ENCODE measurements around the gene LCA5.

LCA5 gene

DNA sequence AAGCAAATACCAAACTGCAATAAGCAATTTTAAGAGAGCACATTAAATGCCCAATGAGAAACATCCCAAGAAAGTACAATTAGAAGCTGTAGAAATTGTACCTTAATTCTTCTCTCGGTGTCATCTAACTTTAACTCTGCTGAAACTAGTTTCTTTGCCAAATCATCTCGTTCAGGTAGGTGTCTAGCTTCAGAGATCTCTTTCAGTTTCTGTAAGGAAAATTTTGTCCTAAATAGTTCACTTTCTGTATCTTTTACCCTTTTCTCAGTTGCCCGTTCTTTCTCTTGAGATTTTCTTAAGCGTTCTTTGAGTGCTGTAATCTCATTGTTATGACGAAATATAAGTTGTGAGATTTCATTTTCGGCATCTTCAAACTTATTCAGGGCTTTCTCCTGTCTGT is 24.1 kb downstream of the LCA5 start:
- no peak for TF ChIP-seq POLR2AphosphoS5 (IDR thresholded peaks at IDR 0.05; ENCODE audit: low read depth, low read length)
- TF ChIP-seq TAF1 (IDR thresholded peaks at IDR 0.05; ENCODE audit: borderline replicate concordance, insufficient read depth, low read length) = no peak
- TF ChIP-seq SIN3A (IDR thresholded peaks at IDR 0.05; ENCODE audit: borderline replicate concordance, insufficient read depth, low read length) = no peak
- no peak for TF ChIP-seq FOXP2 (optimal IDR thresholded peaks at IDR 0.05; ENCODE audit: borderline replicate concordance, extremely low read depth, extremely low read length, insufficient read depth)
- TF ChIP-seq, protein P1, sequence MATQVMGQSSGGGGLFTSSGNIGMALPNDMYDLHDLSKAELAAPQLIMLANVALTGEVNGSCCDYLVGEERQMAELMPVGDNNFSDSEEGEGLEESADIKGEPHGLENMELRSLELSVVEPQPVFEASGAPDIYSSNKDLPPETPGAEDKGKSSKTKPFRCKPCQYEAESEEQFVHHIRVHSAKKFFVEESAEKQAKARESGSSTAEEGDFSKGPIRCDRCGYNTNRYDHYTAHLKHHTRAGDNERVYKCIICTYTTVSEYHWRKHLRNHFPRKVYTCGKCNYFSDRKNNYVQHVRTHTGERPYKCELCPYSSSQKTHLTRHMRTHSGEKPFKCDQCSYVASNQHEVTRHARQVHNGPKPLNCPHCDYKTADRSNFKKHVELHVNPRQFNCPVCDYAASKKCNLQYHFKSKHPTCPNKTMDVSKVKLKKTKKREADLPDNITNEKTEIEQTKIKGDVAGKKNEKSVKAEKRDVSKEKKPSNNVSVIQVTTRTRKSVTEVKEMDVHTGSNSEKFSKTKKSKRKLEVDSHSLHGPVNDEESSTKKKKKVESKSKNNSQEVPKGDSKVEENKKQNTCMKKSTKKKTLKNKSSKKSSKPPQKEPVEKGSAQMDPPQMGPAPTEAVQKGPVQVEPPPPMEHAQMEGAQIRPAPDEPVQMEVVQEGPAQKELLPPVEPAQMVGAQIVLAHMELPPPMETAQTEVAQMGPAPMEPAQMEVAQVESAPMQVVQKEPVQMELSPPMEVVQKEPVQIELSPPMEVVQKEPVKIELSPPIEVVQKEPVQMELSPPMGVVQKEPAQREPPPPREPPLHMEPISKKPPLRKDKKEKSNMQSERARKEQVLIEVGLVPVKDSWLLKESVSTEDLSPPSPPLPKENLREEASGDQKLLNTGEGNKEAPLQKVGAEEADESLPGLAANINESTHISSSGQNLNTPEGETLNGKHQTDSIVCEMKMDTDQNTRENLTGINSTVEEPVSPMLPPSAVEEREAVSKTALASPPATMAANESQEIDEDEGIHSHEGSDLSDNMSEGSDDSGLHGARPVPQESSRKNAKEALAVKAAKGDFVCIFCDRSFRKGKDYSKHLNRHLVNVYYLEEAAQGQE (IDR thresholded peaks at IDR 0.05; ENCODE audit: insufficient read depth in 1 of 2, low read depth in 2 of 2, low read length in 2 of 2) = no peak

DNA sequence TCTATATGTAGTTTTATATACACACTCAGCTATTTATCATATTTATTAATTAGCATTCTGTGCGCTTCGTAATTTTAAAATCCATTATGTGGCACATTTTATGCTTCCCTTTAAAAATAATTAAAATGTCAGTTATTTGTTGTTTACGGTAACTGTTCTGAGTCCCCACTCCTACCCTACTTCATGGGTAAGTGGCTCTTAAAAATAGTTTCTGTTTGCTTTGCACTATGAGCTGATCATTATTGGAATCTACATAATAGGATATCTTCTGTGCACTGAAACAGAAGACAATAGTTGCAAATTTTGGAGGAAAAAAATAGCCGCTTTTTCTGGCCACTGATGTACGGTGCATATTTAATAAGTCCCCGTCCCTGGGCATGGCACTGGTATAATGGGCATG is 25.2 kb downstream of the LCA5 start:
- TF ChIP-seq, protein P1 (IDR thresholded peaks at IDR 0.05; ENCODE audit: insufficient read depth in 1 of 2, low read depth in 2 of 2, low read length in 2 of 2) = no peak
- no peak for TF ChIP-seq POLR2AphosphoS5 (IDR thresholded peaks at IDR 0.05; ENCODE audit: low read depth, low read length)

DNA sequence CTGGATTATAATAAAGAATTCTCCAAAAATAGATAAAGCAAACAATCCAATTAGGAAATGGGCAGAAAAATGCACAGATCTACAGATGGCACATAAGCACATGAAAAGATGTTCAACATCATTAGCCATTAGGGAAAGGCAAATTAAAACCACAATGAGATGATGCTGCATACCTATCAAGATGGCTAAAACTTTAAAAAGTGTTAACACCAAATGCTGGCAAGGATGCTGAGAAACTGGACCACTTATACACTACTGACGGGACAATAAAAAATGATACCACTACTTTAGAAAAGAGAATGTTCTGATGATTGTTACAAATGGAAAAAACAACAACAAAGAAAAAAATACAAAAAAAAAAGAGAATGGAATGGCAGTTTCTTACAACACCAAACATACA is 26.5 kb downstream of the LCA5 start:
- TF ChIP-seq POLR2AphosphoS5 (IDR thresholded peaks at IDR 0.05; ENCODE audit: low read depth, low read length) (no peak), SIN3A (IDR thresholded peaks at IDR 0.05; ENCODE audit: borderline replicate concordance, insufficient read depth, low read length) (no peak), TAF1 (IDR thresholded peaks at IDR 0.05; ENCODE audit: borderline replicate concordance, insufficient read depth, low read length) (no peak), FOXP2 (optimal IDR thresholded peaks at IDR 0.05; ENCODE audit: borderline replicate concordance, extremely low read depth, extremely low read length, insufficient read depth) (no peak)
- TF ChIP-seq, protein P1 (IDR thresholded peaks at IDR 0.05; ENCODE audit: insufficient read depth in 1 of 2, low read depth in 2 of 2, low read length in 2 of 2) = no peak

DNA sequence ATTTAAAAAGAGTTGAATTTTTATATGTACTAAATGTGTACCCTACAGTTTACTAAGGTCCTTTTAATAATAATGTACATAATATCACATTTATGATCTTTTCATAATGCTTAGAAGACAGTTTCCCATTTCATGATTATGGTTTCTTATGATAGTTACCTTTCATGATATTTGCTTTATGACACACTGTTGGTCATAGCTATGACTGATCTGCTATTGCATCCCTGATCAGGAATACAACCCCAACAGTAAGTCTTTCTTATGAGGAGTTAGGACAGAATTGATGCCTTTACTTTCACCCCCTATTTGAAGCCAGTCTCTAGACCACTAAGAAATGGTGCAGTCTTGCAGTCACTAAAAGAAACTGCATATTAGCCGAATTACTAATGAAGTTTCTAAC is 31.0 kb downstream of the LCA5 start:
- TF ChIP-seq POLR2AphosphoS5 (IDR thresholded peaks at IDR 0.05; ENCODE audit: low read depth, low read length) = no peak

DNA sequence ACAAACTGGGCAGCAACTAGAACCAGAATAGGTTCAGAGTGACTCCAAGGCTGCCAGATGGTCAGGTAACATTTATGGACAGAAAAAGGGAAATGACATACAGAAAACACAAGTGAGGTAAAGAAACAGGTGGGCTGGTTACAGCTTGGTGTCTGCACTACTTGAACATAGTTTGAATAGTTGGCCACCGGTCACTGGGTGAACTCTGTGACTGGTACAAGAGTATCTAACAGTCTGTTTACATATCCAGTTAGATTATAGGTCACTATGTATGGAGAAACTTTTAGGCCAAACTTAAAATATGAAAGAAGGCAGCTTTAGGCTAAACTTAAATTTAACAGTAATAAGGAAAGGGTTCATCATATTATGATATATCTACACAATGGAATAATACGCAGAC is 32.9 kb downstream of the LCA5 start:
- TF ChIP-seq POLR2AphosphoS5 (IDR thresholded peaks at IDR 0.05; ENCODE audit: low read depth, low read length) = no peak
- no peak for TF ChIP-seq FOXP2 (optimal IDR thresholded peaks at IDR 0.05; ENCODE audit: borderline replicate concordance, extremely low read depth, extremely low read length, insufficient read depth)
- TF ChIP-seq SIN3A (IDR thresholded peaks at IDR 0.05; ENCODE audit: borderline replicate concordance, insufficient read depth, low read length) = no peak
- TF ChIP-seq, protein P1 (IDR thresholded peaks at IDR 0.05; ENCODE audit: insufficient read depth in 1 of 2, low read depth in 2 of 2, low read length in 2 of 2) = no peak
- no peak for TF ChIP-seq TAF1 (IDR thresholded peaks at IDR 0.05; ENCODE audit: borderline replicate concordance, insufficient read depth, low read length)
